ENCODE results near the gene SRP9.

DNA sequence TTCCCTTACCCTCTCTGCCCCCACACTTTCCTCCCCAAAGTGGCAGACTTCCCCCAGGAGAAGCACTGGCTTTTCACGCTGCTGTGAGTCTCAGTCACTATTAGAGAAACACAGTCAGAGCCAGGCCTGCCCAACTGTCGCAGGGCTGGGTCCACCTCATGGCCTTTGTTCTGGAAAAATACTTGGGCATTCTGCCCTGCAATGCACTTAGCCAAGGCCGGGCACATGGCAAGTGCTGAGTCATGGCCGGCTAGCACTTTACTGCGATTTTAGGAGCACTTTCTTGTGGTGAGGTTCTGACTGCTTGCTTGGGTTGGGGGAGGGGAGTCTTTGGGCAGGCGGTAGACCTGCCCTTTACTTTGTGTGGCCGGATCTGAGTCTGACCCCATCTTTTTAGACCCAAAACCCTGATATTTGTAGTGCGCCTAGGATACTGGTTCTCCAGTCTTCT lies 40.0 kb downstream of the SRP9 start:
- peak; percentile 82 to 85 for TF ChIP-seq POLR2AphosphoS5 (IDR thresholded peaks at IDR 0.05)
- TF ChIP-seq, protein P1, sequence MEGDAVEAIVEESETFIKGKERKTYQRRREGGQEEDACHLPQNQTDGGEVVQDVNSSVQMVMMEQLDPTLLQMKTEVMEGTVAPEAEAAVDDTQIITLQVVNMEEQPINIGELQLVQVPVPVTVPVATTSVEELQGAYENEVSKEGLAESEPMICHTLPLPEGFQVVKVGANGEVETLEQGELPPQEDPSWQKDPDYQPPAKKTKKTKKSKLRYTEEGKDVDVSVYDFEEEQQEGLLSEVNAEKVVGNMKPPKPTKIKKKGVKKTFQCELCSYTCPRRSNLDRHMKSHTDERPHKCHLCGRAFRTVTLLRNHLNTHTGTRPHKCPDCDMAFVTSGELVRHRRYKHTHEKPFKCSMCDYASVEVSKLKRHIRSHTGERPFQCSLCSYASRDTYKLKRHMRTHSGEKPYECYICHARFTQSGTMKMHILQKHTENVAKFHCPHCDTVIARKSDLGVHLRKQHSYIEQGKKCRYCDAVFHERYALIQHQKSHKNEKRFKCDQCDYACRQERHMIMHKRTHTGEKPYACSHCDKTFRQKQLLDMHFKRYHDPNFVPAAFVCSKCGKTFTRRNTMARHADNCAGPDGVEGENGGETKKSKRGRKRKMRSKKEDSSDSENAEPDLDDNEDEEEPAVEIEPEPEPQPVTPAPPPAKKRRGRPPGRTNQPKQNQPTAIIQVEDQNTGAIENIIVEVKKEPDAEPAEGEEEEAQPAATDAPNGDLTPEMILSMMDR (IDR thresholded peaks at IDR 0.05), result peak in 1 of 6 experiments; percentile 24

All from upper lobe of left lung (tissue), 4 donors.